ENCODE results near the gene VAT1L. TPM values are rescaled to one million over a fixed set of nuclear protein-coding genes. Genes with fewer than 3 reads are reported as not detected.

Gene VAT1L
- total RNA-seq, 4 donors from 2014 or later: 0.89 to 4.7 (median 2.3) TPM

GRCh38 chr16:77938913-77939312 lies 150.5 kb downstream of the VAT1L start:
- H3K4me3 ChIP-seq: no peak overlapping the region
- H3K9me3 ChIP-seq: no peaks in the 10 kb centered on the region
- 79% methylated on average over 4 of the region's 5 CpGs; no CpG with 5 or more reads in 1 of the 2 donors for WGBS, 2 donors (ENCODE audit: low coverage in 1 of 2)
- peaks cover 18% of the 10 kb centered on the region for H3K27me3 ChIP-seq
- ATAC-seq: no peak
- TF ChIP-seq POLR2A (IDR thresholded peaks at IDR 0.05): no peak
- no peak for TF ChIP-seq CTCF (IDR thresholded peaks at IDR 0.05)
- no peak for TF ChIP-seq EP300 (IDR thresholded peaks at IDR 0.05)
- no peak for TF ChIP-seq POLR2AphosphoS5 (IDR thresholded peaks at IDR 0.05)
- no peaks in the 10 kb centered on the region for H3K4me1 ChIP-seq
- H3K36me3 ChIP-seq: no peaks in the 10 kb centered on the region
- no peak overlapping the region for H3K27ac ChIP-seq

- Histone ChIP-seq H3K36me3 (no peaks in the 10 kb centered on the region), H3K4me1 (no peaks in the 10 kb centered on the region), H3K4me3 (no peak overlapping the region), H3K27me3 (peaks cover 18% of the 10 kb centered on the region), H3K27ac (no peak overlapping the region), H3K9me3 (no peaks in the 10 kb centered on the region)
- ATAC-seq: no peak
- 37 to 38% methylated on average over 1 of the region's 1 CpG for WGBS, 2 donors (ENCODE audit: low coverage in 1 of 2)
- TF ChIP-seq CTCF (IDR thresholded peaks at IDR 0.05) (no peak), POLR2AphosphoS5 (IDR thresholded peaks at IDR 0.05) (no peak), EP300 (IDR thresholded peaks at IDR 0.05) (no peak), POLR2A (IDR thresholded peaks at IDR 0.05) (no peak)
Observed at GRCh38 chr16:77939968-77940367, 151.6 kb downstream of the VAT1L start.

- no peak for TF ChIP-seq CTCF (IDR thresholded peaks at IDR 0.05)
- TF ChIP-seq POLR2A (IDR thresholded peaks at IDR 0.05): no peak
- no peak for TF ChIP-seq POLR2AphosphoS5 (IDR thresholded peaks at IDR 0.05)
- no peak for TF ChIP-seq EP300 (IDR thresholded peaks at IDR 0.05)
- H3K27me3 ChIP-seq: peaks cover 25% of the 10 kb centered on the region
- no peaks in the 10 kb centered on the region for H3K36me3 ChIP-seq
- WGBS, 2 donors (ENCODE audit: low coverage in 1 of 2): 53 to 80% methylated on average over 2 to 3 of the region's 5 CpGs
- no peak for ATAC-seq
- no peak overlapping the region for H3K4me3 ChIP-seq
- H3K4me1 ChIP-seq: no peaks in the 10 kb centered on the region
- H3K27ac ChIP-seq: no peak overlapping the region
- H3K9me3 ChIP-seq: no peaks in the 10 kb centered on the region
Observed at GRCh38 chr16:77943801-77944200, 155.4 kb downstream of the VAT1L start.

DNA sequence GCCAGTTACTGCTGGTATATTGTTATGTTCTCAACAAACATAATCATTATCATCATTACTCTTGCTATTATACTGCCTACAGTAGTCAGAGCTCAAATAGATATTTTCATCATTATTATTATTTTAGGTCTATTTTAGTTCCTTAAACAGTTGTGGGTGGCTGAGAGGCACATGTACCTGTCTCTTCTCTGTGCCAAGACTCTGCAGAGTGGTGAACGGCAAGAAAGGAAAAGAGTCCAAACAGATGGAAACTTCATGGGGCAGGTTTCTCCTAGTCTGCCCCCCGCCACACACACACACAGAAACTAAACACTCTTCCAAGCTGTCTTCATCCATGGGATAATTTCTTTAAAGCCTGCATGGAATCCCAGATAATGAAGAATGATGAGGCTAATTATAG lies 156.3 kb downstream of the VAT1L start:
- Histone ChIP-seq H3K27me3 (peaks cover 32% of the 10 kb centered on the region), H3K9me3 (no peaks in the 10 kb centered on the region), H3K27ac (no peak overlapping the region), H3K4me1 (no peaks in the 10 kb centered on the region), H3K36me3 (no peaks in the 10 kb centered on the region), H3K4me3 (no peak overlapping the region)
- TF ChIP-seq POLR2AphosphoS5 (IDR thresholded peaks at IDR 0.05): no peak
- no peak for TF ChIP-seq EP300 (IDR thresholded peaks at IDR 0.05)
- TF ChIP-seq POLR2A (IDR thresholded peaks at IDR 0.05): no peak
- TF ChIP-seq CTCF (IDR thresholded peaks at IDR 0.05): no peak
- WGBS, 2 donors (ENCODE audit: low coverage in 1 of 2): 60 to 67% methylated on average over 2 of the region's 2 CpGs
- no peak for ATAC-seq

DNA sequence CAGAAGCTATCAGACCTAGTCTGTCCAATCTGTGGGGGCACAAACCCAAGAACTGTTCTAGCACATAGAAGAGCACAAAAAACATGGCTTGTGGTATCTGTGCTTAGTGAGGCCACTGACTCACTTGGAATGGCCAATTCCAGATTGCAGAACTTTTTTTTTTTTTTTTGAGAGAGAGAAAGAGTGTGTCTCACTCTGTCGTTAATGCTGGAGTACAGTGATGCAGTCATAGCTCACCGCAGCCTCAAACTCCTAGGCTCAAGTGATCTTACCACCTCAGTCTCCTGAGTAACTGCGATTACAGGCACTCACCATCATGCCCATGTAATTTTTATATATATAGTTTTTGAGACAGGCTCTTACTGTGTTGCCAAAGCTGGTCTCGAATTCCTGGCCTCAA lies 156.8 kb downstream of the VAT1L start:
- 78 to 100% methylated on average over 1 to 3 of the region's 4 CpGs for WGBS, 2 donors (ENCODE audit: low coverage in 1 of 2)
- Histone ChIP-seq H3K9me3 (no peaks in the 10 kb centered on the region), H3K27ac (no peak overlapping the region), H3K36me3 (no peaks in the 10 kb centered on the region), H3K27me3 (peaks cover 32% of the 10 kb centered on the region), H3K4me3 (no peak overlapping the region), H3K4me1 (no peaks in the 10 kb centered on the region)
- TF ChIP-seq POLR2AphosphoS5 (IDR thresholded peaks at IDR 0.05) (no peak), EP300 (IDR thresholded peaks at IDR 0.05) (no peak), POLR2A (IDR thresholded peaks at IDR 0.05) (no peak), CTCF (IDR thresholded peaks at IDR 0.05) (no peak)
- no peak for ATAC-seq
